Measurements from ENCODE around the gene ITSN1. TPM values are rescaled to one million over a fixed set of nuclear protein-coding genes. Genes with fewer than 3 reads are reported as not detected.

ITSN1 gene
- total and polyA plus RNA-seq, 2 experiments from 2014 or later, result 77.9 to 95.7 TPM

DNA sequence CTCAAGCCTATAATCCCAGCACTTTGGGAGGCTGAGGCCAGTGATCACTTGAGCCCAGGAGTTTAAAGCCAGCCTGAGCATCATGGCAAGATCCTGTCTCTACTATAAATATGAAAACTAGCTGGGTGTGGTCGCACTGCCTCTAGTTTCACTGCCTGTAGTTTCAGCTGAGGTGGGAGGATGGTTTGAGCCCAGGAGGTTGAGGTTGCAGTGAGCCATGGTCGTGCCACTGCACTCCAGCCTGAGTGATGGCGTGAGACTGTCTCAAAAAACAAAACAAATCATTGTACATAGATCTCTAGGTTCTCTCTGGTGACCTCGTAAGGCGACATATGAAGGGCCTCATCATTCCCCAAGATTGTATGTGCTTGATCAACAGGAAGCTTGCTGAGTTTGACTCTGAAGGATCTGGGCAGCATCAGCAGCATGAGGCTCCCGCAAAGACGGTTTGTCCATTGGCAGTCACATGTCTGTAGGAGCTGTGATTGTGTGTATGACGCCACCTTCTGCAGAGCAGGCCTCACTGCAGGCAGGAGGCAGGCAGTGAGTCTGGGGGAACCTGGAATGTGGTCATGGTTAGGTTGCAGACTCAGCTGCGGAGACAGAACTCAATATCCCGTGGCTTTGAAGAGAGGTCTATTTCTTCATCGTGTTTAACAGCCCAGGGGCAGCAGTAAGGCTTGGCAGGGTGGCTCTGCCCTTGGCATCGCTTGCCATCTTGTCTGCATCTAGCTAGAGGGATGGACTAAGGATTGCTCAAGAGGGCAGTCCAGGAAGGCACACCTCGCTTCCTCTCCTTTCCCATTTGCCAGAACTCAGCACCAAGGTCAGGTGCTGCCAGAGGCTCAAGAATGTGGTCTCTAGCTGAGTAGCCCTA, 259.3 kb downstream of the ITSN1 start:
- peaks cover 3% of the 10 kb centered on the region for H3K4me1 Mint-ChIP-seq
- peak; percentile 98 for ATAC-seq
- H2AFZ ChIP-seq, result no peak overlapping the region

More for the DNA sequence above, 259.3 kb downstream of the ITSN1 start:
- Histone ChIP-seq H3K27ac (ENCODE audit: low read depth) (0 out of 2 replicates have a peak overlapping the region, but pooled peaks have one; percentile 58), H3K27me3 (ENCODE audit: insufficient read depth) (no peaks in the 10 kb centered on the region), H3F3A (replicated peaks; ENCODE audit: low read depth) (0 out of 2 replicates have a peak, but pooled peaks cover 7% of the 10 kb centered on the region), H3K79me2 (replicated peaks; ENCODE audit: insufficient read depth) (no peaks in the 10 kb centered on the region), H4K20me1 (replicated peaks; ENCODE audit: insufficient read depth) (peaks cover 6% of the 10 kb centered on the region), H3K4me1 (ENCODE audit: insufficient read depth) (no peaks in the 10 kb centered on the region), H3K9me2 (ENCODE audit: insufficient read depth) (no peaks in the 10 kb centered on the region), H3K4me3 (no peak overlapping the region), H3K4me2 (no peak overlapping the region), H3K36me3 (ENCODE audit: insufficient read depth) (peaks cover 34% of the 10 kb centered on the region)
- DNase-seq (ENCODE audit: low spot score), result peak; percentile 86
- peaks cover 5% of the 10 kb centered on the region for H3K27me3 Mint-ChIP-seq (ENCODE audit: insufficient read depth, low read depth, poor library complexity)
- TF ChIP-seq, protein P1, sequence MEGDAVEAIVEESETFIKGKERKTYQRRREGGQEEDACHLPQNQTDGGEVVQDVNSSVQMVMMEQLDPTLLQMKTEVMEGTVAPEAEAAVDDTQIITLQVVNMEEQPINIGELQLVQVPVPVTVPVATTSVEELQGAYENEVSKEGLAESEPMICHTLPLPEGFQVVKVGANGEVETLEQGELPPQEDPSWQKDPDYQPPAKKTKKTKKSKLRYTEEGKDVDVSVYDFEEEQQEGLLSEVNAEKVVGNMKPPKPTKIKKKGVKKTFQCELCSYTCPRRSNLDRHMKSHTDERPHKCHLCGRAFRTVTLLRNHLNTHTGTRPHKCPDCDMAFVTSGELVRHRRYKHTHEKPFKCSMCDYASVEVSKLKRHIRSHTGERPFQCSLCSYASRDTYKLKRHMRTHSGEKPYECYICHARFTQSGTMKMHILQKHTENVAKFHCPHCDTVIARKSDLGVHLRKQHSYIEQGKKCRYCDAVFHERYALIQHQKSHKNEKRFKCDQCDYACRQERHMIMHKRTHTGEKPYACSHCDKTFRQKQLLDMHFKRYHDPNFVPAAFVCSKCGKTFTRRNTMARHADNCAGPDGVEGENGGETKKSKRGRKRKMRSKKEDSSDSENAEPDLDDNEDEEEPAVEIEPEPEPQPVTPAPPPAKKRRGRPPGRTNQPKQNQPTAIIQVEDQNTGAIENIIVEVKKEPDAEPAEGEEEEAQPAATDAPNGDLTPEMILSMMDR (conservative IDR thresholded peaks at IDR 0.05; ENCODE audit: low read depth in 2 of 2), result peak; percentile 76 to 94
- no peak for TF ChIP-seq STAT1 (IDR thresholded peaks at IDR 0.05; ENCODE audit: unreplicated experiment)
- peak; percentile 61; the same call in 1 of the 2 replicates for TF ChIP-seq ZNF462 (CRISPR knock-in tag; IDR thresholded peaks at IDR 0.05)
- TF ChIP-seq NANOG (IDR thresholded peaks at IDR 0.05; ENCODE audit: borderline replicate concordance), result no peak
- no peak for TF ChIP-seq EZH2 (IDR thresholded peaks at IDR 0.05; ENCODE audit: low read depth, unreplicated experiment)
- no peak for TF ChIP-seq ZNF331 (CRISPR knock-in tag; IDR thresholded peaks at IDR 0.05; ENCODE audit: low read depth)
- no peak for TF ChIP-seq POLR2AphosphoS5 (IDR thresholded peaks at IDR 0.05; ENCODE audit: low read depth)
- no peak for TF ChIP-seq REST (IDR thresholded peaks at IDR 0.05; ENCODE audit: unreplicated experiment)
- no peak for TF ChIP-seq ETS1 (IDR thresholded peaks at IDR 0.05)
- no peak for TF ChIP-seq EZH2phosphoT487 (IDR thresholded peaks at IDR 0.05; ENCODE audit: unreplicated experiment)
- no peak for TF ChIP-seq ZNF114 (CRISPR knock-in tag; IDR thresholded peaks at IDR 0.05)
- no peak for TF ChIP-seq JUNB (IDR thresholded peaks at IDR 0.05; ENCODE audit: unreplicated experiment)
- TF ChIP-seq CREB1 (CRISPR knock-in tag; IDR thresholded peaks at IDR 0.05; ENCODE audit: low read depth), result peak; percentile 50; the same call in 1 of the 2 replicates
- no peaks in the 10 kb centered on the region for H3K9me3 Mint-ChIP-seq
- H3K4me3 Mint-ChIP-seq, result no peak overlapping the region
- H3K27ac Mint-ChIP-seq, result no peak overlapping the region
- H3K36me3 Mint-ChIP-seq (ENCODE audit: low read depth), result peaks cover 48% of the 10 kb centered on the region
